SW480 (cell line): ENCODE measurements around the gene TRPC3.
"Not testable (repeated sequence)": the region's sequence is repeated elsewhere in the genome, so short reads cannot be mapped to it uniquely, and the experiment has no call there.

Source experiments
- DNase-seq: peaks from one replicate; pipeline ENCODE4 v3.0.0-alpha.2; 2016; ENCODE audit warnings: low spot score

TRPC3 gene

GRCh38 chr4:121946644-121947043 is 5.2 kb downstream of the TRPC3 start:
- DNase-seq = no peak

DNA sequence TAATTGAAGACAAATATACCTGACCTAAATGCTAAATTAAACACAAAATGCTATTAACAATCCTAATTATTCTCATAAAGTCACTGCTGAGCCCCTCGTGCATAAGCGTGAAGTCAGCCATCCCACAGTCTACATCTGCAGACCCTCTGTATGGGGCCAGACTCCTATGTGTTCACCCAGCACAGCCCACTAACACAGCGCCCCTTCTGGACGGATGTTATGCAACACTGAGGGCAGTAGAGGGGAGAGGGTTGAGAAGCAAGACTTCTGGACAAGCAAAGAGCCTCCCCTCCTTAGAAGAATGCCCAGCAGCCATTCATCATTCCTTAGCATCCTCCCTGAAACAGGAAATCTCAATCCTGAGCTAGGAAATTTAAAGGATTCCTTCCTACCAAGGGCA is 7.9 kb downstream of the TRPC3 start:
- no peak for DNase-seq

DNA sequence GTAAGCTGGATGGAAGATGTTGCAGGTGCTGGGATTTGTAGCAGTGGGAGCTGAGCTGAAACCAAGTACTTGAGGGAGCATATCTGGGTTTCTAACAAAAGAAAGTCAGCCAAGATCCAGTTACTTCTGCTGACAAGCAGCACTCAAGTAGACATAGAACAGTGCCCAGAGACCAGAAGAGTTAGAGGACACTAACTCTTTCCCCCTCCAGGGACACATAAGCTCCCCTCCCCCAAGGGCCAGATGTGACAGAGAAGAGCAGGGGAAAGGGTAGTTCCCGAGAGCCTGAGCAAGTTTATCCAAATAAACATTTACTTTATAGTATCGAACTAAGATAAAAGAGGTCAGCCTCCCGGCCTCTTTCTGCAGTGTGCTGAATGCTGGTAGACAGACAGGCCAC is 12.2 kb downstream of the TRPC3 start:
- no peak for DNase-seq

GRCh38 chr4:121938282-121939092 is 13.4 kb downstream of the TRPC3 start:
- no peak for DNase-seq

DNA sequence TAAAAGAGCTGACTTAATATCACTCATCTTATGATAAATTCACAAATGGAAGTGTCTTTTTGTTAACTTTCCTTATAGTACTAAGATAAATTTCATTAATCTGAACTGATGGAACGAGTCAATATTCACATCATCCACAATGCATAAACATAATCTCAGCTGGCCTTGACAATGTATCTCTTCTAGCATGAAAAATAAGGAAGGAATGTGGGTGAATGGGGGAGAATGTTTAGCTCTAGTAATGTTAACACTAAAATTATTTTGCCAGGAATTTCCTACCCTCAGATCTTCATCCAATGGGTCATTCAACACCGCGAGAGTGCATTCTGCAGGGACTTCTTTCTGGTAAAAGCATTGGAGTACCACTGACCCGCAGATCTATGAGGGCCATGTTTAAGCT is 15.8 kb downstream of the TRPC3 start:
- DNase-seq = no peak

GRCh38 chr4:121934635-121935034 is 17.2 kb downstream of the TRPC3 start:
- DNase-seq = no peak

DNA sequence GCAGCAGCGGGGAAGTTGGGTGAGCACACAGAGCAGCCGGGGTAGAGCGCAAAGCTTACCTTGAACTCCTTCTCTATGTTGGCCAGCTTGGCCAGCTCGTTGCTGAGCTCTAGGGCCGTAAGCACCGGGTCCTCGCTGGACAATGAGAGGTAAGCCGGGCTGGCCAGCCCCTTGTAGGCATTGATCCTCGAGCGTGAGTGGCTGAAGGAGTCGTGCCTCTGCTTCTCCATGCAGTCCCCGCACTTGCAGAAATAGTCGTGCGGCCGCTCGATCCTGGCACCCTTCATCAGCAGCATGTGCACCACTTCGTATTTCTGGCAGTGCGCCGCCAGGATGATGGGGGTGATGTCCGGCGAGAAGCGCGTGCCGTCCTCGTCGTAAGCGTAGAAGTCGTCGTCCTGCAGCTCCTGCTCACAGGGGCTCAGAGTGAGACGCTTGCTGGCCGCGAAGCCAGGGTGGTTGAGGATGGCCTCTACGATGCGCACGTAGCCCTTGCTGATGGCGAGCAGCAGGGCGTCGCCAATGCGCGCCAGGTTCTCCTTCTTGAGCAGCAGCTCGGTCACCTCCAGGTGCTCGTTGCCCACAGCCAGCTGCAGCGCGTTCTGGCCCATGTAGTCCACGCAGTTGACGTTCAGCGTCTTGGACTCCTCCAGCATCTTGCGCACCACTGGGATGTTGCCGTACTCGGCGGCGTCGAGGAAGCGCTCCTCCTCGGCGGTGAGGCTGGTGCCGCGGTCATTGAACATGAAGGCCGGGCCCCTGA is 19.5 kb downstream of the TRPC3 start:
- DNase-seq = no peak

DNA sequence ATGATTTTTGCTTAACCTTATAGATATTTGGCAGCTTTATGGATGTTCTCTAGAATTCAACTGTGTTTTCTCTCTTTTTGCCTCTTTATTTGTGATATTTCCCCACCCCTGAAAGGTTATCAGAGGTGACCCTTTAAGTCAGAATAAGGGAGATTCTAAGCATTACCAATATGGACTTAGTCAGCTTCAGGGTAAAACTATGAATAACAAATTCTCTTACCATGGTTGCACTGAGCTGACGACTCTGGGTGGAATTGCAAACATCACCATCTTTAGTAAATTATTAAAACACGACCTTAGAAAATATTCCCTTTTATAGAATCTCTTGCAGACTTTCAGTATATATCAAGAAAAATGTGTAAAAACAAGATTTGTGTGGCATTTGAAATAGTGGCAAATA is 21.6 kb downstream of the TRPC3 start:
- no peak for DNase-seq

DNA sequence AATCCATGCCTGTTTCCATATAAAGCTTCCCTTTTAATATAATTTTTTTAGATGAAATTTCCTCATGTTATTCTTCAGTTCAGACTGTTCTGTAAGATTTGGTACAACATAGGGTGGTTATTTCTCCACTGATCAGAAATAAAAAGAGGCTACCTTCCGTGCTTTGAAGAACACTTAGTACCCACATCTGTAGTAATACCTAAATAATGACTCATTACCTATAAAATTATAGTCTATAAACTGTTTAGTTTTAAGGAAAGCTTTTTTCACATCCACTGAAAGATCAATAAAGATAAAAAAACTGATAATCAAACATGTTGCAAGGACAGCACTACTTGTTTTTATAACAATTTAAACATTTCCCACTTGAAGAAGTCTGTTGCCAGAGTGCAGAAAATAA is 23.9 kb downstream of the TRPC3 start:
- DNase-seq = no peak

DNA sequence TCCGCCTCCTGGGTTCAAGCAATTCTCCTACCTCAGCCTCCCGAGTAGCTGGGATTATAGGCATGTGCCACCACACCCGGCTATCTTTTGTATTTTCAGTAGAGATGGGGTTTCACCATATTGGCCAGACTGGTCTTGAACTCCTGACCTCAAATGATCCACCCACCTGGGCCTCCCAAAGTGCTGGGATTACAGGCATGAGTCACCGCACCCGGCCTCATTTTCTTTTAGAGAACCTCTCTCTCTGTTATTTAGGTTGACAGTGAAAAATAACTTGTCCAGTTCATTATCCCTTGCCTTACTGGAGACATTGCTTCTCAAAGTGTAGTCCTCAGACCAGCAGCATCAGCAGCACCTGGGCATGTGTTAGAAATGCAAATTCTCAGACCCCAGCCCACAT is 25.4 kb downstream of the TRPC3 start:
- DNase-seq = not testable (repeated sequence)

- DNase-seq = no peak
These were observed 28.6 kb downstream of the TRPC3 start for GRCh38 chr4:121923306-121923705.

GRCh38 chr4:121913667-121914066 is 38.2 kb downstream of the TRPC3 start:
- no peak for DNase-seq

GRCh38 chr4:121908346-121908745 is 43.5 kb downstream of the TRPC3 start:
- no peak for DNase-seq

DNA sequence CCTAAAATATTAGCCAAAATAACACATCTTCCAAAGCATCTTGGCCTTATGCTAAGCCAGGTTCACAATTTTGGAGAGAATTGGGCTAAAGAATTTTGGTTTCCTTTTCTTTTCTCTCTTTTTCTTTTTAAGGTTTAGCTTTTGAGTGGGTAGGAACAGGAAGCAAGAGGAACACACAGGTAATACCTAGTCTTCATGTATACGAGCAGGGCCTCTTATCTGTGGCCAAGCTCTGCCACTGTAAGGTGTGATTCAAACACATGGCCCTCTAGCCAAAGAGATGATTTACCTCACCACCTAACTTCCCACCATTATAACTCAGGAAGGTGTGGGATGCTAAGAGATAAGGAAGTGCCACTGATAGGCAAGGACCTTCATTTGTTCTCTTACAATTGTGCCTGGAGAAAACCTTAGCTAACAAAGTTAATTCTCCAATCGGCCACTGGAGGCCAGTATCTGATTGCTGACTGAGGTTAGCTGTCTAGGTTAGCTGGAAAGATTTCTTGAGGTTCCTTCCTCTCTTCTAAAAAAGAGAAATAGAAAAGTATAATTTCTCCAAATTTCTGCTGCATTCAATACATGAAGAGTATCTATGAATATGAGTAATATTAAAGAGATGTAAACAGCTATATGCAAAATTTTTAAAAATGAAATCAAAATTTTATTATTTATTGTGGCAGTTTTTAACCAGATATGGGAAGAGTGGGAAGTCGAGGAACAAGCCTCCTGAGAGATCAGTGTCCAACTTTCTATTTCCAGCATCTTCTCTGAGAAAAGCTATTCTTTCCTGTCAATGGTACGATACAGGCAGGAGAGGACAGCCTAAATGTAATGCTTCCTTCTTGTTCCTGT is 51.5 kb downstream of the TRPC3 start:
- peak; percentile 40 for DNase-seq

GRCh38 chr4:121898150-121898549 is 53.7 kb downstream of the TRPC3 start:
- DNase-seq = peak; percentile 9

- DNase-seq = no peak
These were observed 63.7 kb downstream of the TRPC3 start for GRCh38 chr4:121888134-121888533.

GRCh38 chr4:121885115-121885514 is 66.7 kb downstream of the TRPC3 start:
- DNase-seq = no peak

DNA sequence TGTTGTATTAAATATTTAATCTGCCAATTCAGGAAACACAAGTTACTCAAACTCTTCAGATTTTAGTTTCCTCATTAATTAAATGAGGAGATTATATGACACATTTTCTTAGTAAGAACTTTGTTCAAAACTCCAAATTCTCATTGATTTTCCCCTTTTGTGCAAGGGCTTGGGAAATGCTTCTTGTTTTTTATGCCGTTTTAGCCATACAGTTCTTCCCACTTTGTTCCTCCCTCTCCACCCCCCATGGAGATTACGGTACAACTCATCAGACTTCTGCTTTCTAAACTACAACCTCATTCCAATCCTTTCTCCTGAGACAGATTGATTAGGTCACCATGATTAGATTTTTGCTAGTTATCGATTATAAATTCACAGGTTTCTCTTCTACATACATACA is 70.7 kb downstream of the TRPC3 start:
- no peak for DNase-seq

GRCh38 chr4:121879135-121879534 is 72.7 kb downstream of the TRPC3 start:
- DNase-seq = no peak

GRCh38 chr4:121877041-121877773 is 74.7 kb downstream of the TRPC3 start:
- peak; percentile 4 for DNase-seq

- DNase-seq = no peak
These were observed 75.8 kb downstream of the TRPC3 start for GRCh38 chr4:121876070-121876469.

DNA sequence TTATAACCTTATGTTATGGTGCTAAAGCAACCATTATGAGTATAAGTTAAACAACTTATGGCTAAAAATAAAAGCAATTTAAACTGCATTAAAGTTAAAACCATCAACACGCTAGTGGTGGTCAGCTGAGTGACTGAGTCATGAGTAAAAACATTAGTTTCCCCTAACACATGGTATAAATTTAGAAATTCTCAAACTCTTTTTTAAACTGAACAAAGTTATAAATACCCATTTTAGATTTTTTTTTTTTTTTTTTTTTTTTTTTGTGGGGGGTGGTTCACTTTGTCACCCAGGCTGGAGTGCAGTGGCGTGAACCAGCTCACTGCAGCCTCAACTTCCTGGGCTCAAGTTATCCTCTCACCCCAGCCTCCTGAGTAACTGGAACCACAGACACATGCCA is 76.2 kb downstream of the TRPC3 start:
- no peak for DNase-seq
